Measurements from ENCODE around the gene XRCC5.

DNA sequence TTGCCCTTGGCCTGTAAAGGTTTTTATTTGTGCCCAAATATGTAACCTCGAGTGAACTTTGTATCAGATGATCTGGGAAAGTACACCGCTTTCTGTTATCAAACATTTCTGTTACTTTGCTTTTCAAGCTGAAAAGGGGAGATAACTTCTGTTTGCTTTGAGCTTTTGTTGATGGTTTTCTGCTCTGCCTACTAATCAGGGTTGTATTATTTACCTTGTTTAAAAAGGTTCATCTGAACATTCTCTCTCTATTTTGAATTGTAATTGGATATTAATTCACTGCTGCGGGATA, 79.4 kb downstream of the XRCC5 start:
- TF ChIP-seq, protein P1, sequence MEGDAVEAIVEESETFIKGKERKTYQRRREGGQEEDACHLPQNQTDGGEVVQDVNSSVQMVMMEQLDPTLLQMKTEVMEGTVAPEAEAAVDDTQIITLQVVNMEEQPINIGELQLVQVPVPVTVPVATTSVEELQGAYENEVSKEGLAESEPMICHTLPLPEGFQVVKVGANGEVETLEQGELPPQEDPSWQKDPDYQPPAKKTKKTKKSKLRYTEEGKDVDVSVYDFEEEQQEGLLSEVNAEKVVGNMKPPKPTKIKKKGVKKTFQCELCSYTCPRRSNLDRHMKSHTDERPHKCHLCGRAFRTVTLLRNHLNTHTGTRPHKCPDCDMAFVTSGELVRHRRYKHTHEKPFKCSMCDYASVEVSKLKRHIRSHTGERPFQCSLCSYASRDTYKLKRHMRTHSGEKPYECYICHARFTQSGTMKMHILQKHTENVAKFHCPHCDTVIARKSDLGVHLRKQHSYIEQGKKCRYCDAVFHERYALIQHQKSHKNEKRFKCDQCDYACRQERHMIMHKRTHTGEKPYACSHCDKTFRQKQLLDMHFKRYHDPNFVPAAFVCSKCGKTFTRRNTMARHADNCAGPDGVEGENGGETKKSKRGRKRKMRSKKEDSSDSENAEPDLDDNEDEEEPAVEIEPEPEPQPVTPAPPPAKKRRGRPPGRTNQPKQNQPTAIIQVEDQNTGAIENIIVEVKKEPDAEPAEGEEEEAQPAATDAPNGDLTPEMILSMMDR (IDR thresholded peaks at IDR 0.05 in 8 of 11, conservative IDR thresholded peaks at IDR 0.05 in 3 of 11), result no peak
- no peak for TF ChIP-seq POLR2AphosphoS5 (IDR thresholded peaks at IDR 0.05)
